ENCODE results near the gene FOXC2.

The FOXC2 gene

GRCh38 chr16:86533076-86533475 is 33.6 kb upstream of the FOXC2 start:
- no peak for DNase-seq (ENCODE audit: low read depth)

DNA sequence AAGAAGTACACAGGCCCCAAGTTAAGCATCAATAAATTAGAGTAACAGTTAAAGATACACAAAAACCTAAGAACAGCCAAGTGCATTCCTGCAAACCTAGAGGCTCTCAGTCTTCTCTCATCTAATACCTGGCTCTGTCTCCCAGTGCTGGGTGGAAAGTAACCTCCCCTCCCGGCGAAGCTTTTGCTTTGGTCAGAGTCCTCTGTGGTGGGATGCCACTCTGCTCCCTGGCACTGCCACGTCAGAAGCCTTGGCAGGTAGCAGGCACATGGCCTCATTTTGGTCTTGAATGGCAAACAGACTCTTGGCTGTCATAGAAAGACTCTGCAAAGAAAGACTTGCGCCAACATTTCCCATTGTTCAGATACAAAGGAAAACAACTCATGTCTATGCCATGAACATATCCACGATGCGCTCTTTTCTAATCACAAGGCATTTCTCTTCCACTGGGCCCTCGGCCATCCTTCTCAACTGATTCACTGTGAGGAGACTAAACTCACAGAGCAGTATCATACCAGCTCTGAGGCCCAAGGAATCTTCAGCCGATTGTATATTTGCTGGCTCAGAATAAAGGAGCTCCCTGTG is 32.8 kb upstream of the FOXC2 start:
- DNase-seq (ENCODE audit: low read depth): no peak

- no peak for DNase-seq (ENCODE audit: low read depth)
Measured at GRCh38 chr16:86534779-86535615, 31.6 kb upstream of the FOXC2 start.

DNA sequence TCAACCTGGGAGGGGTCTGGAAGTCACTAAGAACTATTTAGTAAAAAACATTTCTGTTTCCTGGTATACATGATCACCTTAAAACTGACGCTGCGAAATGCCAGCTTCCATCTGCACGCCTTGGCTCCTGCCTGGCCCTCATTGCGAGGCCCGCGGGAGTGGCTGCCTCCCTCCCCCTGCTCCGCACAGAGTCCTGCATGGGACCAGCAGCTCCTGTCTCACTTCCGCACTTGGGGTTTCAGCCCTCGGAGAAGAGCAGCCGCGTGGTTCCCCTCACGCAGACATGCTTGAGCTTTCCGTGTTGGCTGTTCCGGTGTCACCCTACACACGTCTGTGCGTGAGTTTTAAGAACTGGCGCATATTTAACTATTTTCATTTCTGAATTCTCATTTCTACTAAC is 30.0 kb upstream of the FOXC2 start:
- no peak for DNase-seq (ENCODE audit: low read depth)

GRCh38 chr16:86537486-86537885 is 29.1 kb upstream of the FOXC2 start:
- no peak for DNase-seq (ENCODE audit: low read depth)

- no peak for DNase-seq (ENCODE audit: low read depth)
Measured at GRCh38 chr16:86538196-86538780, 28.3 kb upstream of the FOXC2 start.

GRCh38 chr16:86540894-86541293 is 25.7 kb upstream of the FOXC2 start:
- DNase-seq (ENCODE audit: low read depth): no peak

- DNase-seq (ENCODE audit: low read depth): no peak
Measured at GRCh38 chr16:86541560-86541959, 25.1 kb upstream of the FOXC2 start.

DNA sequence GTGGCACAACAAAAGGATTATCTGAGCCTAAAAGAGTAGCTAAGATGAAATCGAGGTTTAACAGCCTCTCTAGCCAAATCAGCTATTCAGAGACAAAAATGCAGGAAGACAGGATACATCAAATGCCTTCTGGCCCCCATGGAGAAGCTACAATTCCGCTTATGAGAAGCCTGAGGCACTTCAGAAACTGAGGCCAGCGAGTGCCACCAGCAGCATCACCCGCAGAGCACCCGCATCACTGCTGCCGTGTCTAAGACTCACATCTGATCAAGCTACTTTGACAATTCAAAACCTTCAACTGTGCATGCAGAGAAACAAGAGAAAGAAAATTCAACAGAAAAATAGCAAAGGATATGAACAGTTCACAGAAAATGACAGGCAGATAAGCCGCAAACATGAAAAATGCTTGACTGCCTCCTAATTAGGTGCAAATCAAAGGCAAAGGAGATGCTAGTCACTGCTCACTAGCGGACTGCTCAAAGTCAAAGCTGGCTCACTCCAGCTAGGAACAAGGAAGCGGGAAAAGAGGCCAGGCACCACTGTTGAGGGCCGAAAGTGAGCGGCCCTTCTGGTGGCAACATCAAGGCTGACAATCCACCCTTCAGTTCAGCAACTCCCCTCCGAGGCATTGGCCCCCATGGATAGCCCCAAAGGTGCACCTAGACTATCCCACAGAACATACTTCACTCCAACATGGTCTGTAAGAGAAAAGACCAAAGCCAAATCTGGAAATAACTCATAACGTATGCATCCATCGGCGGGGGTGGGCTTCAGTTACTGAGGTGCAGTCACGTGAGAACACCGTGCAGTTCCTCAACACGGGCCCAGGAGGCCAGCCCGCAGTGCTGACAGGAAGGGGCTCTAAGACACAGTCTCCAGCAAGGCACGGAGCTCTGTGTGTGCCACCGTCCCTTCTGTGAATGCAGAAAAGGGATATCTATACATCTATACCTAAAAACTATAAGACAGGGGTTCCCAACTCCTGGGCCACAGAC is 23.6 kb upstream of the FOXC2 start:
- DNase-seq (ENCODE audit: low read depth): no peak

DNA sequence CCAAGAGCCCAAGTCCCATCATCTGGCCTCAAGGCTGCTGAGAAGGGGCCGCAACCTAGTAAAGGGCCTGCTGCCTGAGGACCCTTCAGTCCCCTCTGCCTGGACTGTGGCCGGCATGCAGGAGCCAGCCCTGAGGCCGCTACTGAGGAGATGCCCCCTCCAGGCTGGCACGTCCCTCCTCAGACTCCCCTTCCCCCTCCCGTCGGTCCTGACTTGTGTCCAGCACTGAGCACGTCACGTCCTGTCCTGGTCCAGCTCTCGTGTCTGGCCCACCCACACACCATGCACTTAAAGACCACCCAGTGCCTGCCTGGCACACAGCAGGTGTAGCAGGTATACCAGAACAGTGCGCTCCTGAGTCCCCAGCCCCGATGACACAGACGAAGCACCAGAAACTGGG is 21.1 kb upstream of the FOXC2 start:
- no peak for DNase-seq (ENCODE audit: low read depth)

DNA sequence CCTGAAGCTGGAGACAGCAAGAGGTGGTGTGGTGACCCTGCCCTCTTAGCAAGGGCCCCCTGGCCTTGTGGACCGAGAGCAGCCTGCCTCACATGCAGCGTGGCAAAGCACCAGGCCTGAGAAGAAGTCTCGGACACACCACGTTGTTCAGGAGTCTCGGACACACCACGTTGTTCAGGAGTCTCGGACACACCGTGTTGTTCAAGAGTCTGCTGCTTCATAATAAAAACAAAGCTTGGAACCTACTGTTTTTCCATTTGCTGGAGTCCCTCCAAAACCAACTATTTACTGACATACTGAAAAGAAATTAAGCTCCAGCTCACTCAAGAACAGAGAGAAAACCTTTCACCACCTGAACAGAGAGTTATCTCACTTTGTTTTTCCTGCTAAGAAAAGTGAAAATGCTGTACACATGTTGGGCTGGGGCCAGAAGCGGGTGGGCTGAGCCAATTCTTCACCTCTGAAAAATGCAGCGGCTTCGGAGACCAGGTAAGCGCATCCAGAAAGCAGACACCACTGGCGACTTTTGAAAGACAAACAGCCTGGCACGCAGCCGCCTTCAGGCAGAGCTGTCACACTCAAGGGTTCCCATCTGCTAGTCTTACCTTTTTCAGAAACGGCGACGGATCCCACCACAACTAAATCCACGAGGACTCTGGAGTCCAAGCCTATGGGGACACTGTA is 20.5 kb upstream of the FOXC2 start:
- DNase-seq (ENCODE audit: low read depth): no peak

DNA sequence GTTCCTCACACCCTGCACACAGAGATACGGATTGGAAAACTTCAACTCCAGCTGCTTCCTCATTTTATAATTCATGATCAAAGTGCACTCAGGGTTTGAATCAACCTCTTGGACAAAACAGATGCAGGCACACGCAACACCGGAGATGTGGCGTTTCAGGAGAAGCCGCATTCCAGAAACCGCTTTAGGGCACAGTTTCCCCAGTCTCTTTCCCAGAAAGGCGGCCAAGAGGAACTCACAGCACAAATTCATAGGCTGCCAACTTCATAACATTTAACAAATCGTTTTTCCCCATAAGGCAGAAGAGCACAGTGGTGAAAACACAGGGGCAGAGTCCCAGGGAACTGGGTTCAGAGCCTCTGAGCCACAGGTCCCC is 20.0 kb upstream of the FOXC2 start:
- no peak for DNase-seq (ENCODE audit: low read depth)

GRCh38 chr16:86547286-86547685 is 19.3 kb upstream of the FOXC2 start:
- DNase-seq (ENCODE audit: low read depth): no peak

DNA sequence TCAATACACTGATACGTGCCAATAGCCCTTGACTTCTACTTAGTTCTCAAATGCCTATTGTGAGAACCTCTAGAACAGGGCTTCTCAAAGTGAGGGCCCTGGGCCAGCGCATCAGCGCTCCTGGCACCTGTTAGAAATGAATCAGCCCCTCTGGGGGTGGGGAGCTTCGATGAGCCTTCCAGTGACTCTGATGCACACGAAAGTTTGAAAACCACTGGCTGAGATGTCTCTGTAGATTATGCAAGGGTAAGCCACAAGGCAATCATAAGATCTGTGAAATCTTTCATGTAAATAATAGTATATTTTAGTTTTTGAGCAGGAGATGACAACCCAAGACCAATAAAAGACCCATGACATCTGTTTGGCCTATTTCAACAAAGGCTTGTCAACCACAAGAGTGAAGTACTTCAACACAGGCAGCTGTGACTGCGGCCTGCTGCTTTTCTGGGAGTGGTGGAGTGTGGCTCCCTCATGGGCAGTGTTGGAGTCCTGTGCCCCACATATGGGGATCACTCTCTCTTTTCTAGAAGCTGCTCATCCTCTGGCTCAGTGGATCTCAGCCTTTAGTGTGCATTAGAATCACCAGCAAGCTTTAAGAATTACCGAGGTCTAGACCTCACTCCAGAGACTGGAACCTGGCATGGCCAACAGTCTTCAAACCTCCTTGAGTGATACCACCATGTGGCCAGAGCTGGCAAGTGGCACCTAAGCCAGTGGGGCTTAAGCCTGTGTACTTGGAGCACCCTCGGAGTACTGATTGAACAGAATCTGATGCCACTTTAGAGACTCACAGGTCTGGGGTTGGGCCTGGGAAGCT is 17.3 kb upstream of the FOXC2 start:
- DNase-seq (ENCODE audit: low read depth): no peak

GRCh38 chr16:86549893-86550190 is 16.8 kb upstream of the FOXC2 start:
- no peak for DNase-seq (ENCODE audit: low read depth)

DNA sequence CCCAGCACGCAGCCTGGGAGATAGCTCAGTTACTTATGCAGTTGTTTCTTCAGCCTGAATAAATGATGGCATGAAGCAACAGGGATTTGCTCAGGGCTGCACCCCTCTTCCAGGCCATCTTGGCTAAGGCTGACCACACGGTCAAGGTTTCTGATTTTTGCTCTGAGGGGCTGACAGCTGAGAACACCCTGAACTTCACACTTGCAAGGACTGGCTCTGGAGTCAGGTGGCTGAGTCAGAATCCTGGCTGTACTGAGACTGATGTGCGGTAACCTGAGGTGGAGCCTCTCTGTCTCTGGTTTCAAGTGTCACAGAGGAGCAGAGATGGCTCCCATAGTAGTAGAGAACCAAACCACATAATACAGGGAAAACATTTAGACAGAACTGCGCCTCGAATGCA is 16.3 kb upstream of the FOXC2 start:
- DNase-seq (ENCODE audit: low read depth): no peak

- no peak for DNase-seq (ENCODE audit: low read depth)
Measured at GRCh38 chr16:86553356-86553755, 13.3 kb upstream of the FOXC2 start.

- no peak for DNase-seq (ENCODE audit: low read depth)
Measured at GRCh38 chr16:86554599-86554916, 12.1 kb upstream of the FOXC2 start.

- peak; percentile 95 for DNase-seq (ENCODE audit: low read depth)
Measured at GRCh38 chr16:86554917-86555703, 11.5 kb upstream of the FOXC2 start, which contains the start of gene MTHFSD. Gene MTHFSD, minus strand, starts transcription at chr16:86555235. Its CDS starts 51 bp downstream, at chr16:86555184.

GRCh38 chr16:86555704-86556075 is 10.9 kb upstream of the FOXC2 start:
- no peak for DNase-seq (ENCODE audit: low read depth)

Data from activated T-helper 1 cell treated with Interleukin-2 at 50 U/mL for 16 hours (primary cell).